HL-60/S4 treated with retinoic acid at 250 ng/mL for 4 days and 3 days (cell line): ENCODE data around the gene NAALADL2.
"Not testable (repeated sequence)": the region's sequence is repeated elsewhere in the genome, so short reads cannot be mapped to it uniquely, and the experiment has no call there.

ENCODE experiments used
- in situ Hi-C: fragments of 300-500 bp; cut with MboI; formaldehyde crosslinking; loops from 2 replicates; pipeline ENCODE4 v1.7.0; 2022; ENCODE audit warnings: low sequenced_read_pairs

The NAALADL2 gene

GRCh38 chr3:175121225-175121624 lies 262.1 kb downstream of the NAALADL2 start:
- in situ Hi-C loops, result no loop called here

GRCh38 chr3:175127075-175127662 lies 268.0 kb downstream of the NAALADL2 start:
- in situ Hi-C loops, result no loop called here

GRCh38 chr3:175129126-175129525 lies 270.0 kb downstream of the NAALADL2 start:
- in situ Hi-C loops, result no loop called here

- in situ Hi-C loops, result no loop called here
Measured at GRCh38 chr3:175129571-175129970, 270.4 kb downstream of the NAALADL2 start.

- in situ Hi-C loops, result not testable (repeated sequence)
Measured at GRCh38 chr3:175131866-175132265, 272.7 kb downstream of the NAALADL2 start.

GRCh38 chr3:175132706-175133105 lies 273.6 kb downstream of the NAALADL2 start:
- in situ Hi-C loops, result not testable (repeated sequence)

GRCh38 chr3:175144368-175144767 lies 285.2 kb downstream of the NAALADL2 start:
- in situ Hi-C loops, result no loop called here

- in situ Hi-C loops, result no loop called here
Measured at GRCh38 chr3:175146258-175146657, 287.1 kb downstream of the NAALADL2 start.

- in situ Hi-C loops, result no loop called here
Measured at GRCh38 chr3:175149675-175150074, 290.5 kb downstream of the NAALADL2 start.

- in situ Hi-C loops, result no loop called here
Measured at GRCh38 chr3:175150812-175151401, 291.8 kb downstream of the NAALADL2 start.

GRCh38 chr3:175153595-175153994 lies 294.5 kb downstream of the NAALADL2 start:
- in situ Hi-C loops, result no loop called here

- in situ Hi-C loops, result no loop called here
Measured at GRCh38 chr3:175155172-175155571, 296.0 kb downstream of the NAALADL2 start.

- in situ Hi-C loops, result no loop called here
Measured at GRCh38 chr3:175159202-175159601, 300.1 kb downstream of the NAALADL2 start.

- in situ Hi-C loops, result no loop called here
Measured at GRCh38 chr3:175161291-175161690, 302.2 kb downstream of the NAALADL2 start.

GRCh38 chr3:175163686-175164085 lies 304.6 kb downstream of the NAALADL2 start:
- in situ Hi-C loops, result no loop called here

- in situ Hi-C loops, result not testable (repeated sequence)
Measured at GRCh38 chr3:175173117-175173516, 314.0 kb downstream of the NAALADL2 start.

GRCh38 chr3:175176556-175176955 lies 317.4 kb downstream of the NAALADL2 start:
- in situ Hi-C loops, result no loop called here

GRCh38 chr3:175179055-175179454 lies 319.9 kb downstream of the NAALADL2 start:
- in situ Hi-C loops, result no loop called here

GRCh38 chr3:175184392-175184791 lies 325.3 kb downstream of the NAALADL2 start:
- in situ Hi-C loops, result no loop called here

- in situ Hi-C loops, result no loop called here
Measured at GRCh38 chr3:175185903-175186302, 326.8 kb downstream of the NAALADL2 start.

GRCh38 chr3:175186511-175186910 lies 327.4 kb downstream of the NAALADL2 start:
- in situ Hi-C loops, result no loop called here

GRCh38 chr3:175187586-175187985 lies 328.5 kb downstream of the NAALADL2 start:
- in situ Hi-C loops, result no loop called here

- in situ Hi-C loops, result no loop called here
Measured at GRCh38 chr3:175192536-175192935, 333.4 kb downstream of the NAALADL2 start.
